HepG2 (cell line): ENCODE measurements around the gene ZBTB20. TPM values are rescaled to one million over a fixed set of nuclear protein-coding genes. Genes with fewer than 3 reads are reported as not detected.

Source experiments
- CBX5 ChIP-seq: sonication (generic); formaldehyde crosslinking; IDR thresholded peaks from 2 replicates; pipeline ENCODE4 v1.4.0; 2020; ENCODE audit warnings: missing genetic modification reagents, borderline replicate concordance
- GPBP1L1 ChIP-seq: sonication (generic); formaldehyde crosslinking; IDR thresholded peaks from 2 replicates; pipeline ENCODE4 v1.5.0; 2020; ENCODE audit warnings: mild to moderate bottlenecking, missing genetic modification reagents
- KAT7 ChIP-seq: IDR thresholded peaks from 2 replicates; pipeline ENCODE4 v1.6.1; 2018; ENCODE audit warnings: borderline replicate concordance, missing compliant biosample characterization
- NAIF1 ChIP-seq: sonication (generic); formaldehyde crosslinking; IDR thresholded peaks from 2 replicates; pipeline ENCODE4 v1.5.0; 2020; ENCODE audit warnings: mild to moderate bottlenecking, missing genetic modification reagents, borderline replicate concordance
- NFE2 ChIP-seq: sonication (generic); formaldehyde crosslinking; IDR thresholded peaks from 2 replicates; pipeline ENCODE4 v1.4.0; 2020; ENCODE audit warnings: missing genetic modification reagents
- NRL ChIP-seq: sonication (generic); formaldehyde crosslinking; IDR thresholded peaks from 2 replicates; pipeline ENCODE4 v1.5.0; 2020; ENCODE audit warnings: missing genetic modification reagents, mild to moderate bottlenecking, moderate library complexity, borderline replicate concordance
- RELA ChIP-seq: sonication (generic); formaldehyde crosslinking; IDR thresholded peaks from 2 replicates; pipeline ENCODE4 v1.4.0; 2020; ENCODE audit warnings: missing genetic modification reagents
- SIX4 ChIP-seq: sonication (generic); formaldehyde crosslinking; IDR thresholded peaks from 2 replicates; pipeline ENCODE4 v1.4.0; 2020; ENCODE audit warnings: missing genetic modification reagents
- TEAD3 ChIP-seq: optimal IDR thresholded peaks from 2 replicates; pipeline ENCODE3; 2016; ENCODE audit warnings: borderline replicate concordance
- ZMYM2 ChIP-seq: sonication (generic); formaldehyde crosslinking; IDR thresholded peaks from 2 replicates; pipeline ENCODE4 v1.8.0; 2022; ENCODE audit warnings: mild to moderate bottlenecking, missing genetic modification reagents
- polyA plus RNA-seq, 8 experiments: library from polyadenylated mRNA; depleted of rRNA in 3 of 8; stranded (reverse) in 7 of 8; unstranded in 1 of 8; fragments of >200 nt; fragmentation: Illumina TruSeq in 4 of 8; extraction: Trizol in 4 of 8; gene quantifications; 2 replicates each; pipeline versions ENCODE4 v1.2.1 to v1.2.3, GENCODE V29; 2011 to 2016; ENCODE audit warnings: low read depth in 4 of 8, missing spikeins in 1 of 8, mixed read lengths in 1 of 8; ENCODE audit not compliant: insufficient read depth in 1 of 8
- total RNA-seq, 5 experiments: library from RNA; depleted of rRNA; stranded (reverse); fragments of >200 nt; fragmentation: Illumina TruSeq; extraction: Trizol; gene quantifications; 2 replicates each; pipeline ENCODE4 v1.2.3, GENCODE V29; 2016; ENCODE audit warnings: low read depth in 1 of 5
- TF ChIP-seq, protein P1 (sequence below), 2 experiments: fragments of 450-650 bp in 1 of 2; sonication (generic) in 1 of 2; formaldehyde crosslinking; IDR thresholded peaks; 2 replicates each; pipeline versions ENCODE4 v1.5.0 to v1.8.0; 2020 to 2022; ENCODE audit warnings: mild to moderate bottlenecking in 1 of 2, missing genetic modification reagents in 1 of 2
- TF ChIP-seq, protein P2 (sequence below): sonication (generic); formaldehyde crosslinking; IDR thresholded peaks from 2 replicates; pipeline ENCODE4 v1.4.0; 2020; ENCODE audit warnings: mild to moderate bottlenecking, missing genetic modification reagents
- TF ChIP-seq, protein P3 (sequence below): sonication (generic); formaldehyde crosslinking; IDR thresholded peaks from 2 replicates; pipeline ENCODE4 v1.5.1; 2020; ENCODE audit warnings: mild to moderate bottlenecking, missing genetic modification reagents, moderate library complexity
- TF ChIP-seq, protein P4 (sequence below): sonication (generic); formaldehyde crosslinking; IDR thresholded peaks from 2 replicates; pipeline ENCODE4 v1.4.0; 2020; ENCODE audit warnings: missing genetic modification reagents, borderline replicate concordance

Gene ZBTB20
- total and polyA plus RNA-seq, 2 of the 13 experiments (the other 11 are each of a cell fraction or from before 2014, with no cell fraction given), result 1.9 to 8.8 TPM

DNA sequence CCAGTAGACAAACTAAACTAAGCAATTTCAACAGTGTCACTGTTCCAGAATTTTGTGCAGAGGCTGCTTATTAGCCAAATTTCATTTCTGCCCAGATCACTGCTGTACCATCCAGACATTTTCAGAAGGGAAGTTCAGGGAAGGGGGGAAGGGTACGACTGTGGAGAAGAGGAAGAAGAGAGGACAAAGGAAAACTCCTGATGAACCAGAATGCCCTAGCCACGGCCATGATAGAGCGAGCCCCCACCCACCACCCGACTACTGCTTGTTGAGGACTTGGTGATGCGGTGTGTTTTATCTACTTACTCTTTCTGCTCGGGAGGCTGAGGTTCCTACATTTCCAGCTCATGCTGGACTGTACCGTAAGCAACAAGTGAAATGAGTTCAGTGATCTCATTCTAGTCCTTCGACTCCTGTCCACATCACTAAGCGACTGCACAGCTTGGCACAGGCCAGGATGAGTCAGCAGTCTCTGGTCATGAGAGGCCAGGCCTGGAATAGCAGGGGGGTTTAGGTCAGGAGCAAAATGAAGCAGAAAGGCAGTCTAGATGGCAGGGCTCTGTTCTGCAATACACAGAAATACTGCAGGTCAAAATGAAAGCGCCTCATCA, 522.4 kb downstream of the ZBTB20 start (continued):
- TF ChIP-seq, protein P1, sequence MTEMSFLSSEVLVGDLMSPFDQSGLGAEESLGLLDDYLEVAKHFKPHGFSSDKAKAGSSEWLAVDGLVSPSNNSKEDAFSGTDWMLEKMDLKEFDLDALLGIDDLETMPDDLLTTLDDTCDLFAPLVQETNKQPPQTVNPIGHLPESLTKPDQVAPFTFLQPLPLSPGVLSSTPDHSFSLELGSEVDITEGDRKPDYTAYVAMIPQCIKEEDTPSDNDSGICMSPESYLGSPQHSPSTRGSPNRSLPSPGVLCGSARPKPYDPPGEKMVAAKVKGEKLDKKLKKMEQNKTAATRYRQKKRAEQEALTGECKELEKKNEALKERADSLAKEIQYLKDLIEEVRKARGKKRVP (CRISPR knock-in tag; IDR thresholded peaks at IDR 0.05), result peak in 1 of 2 experiments; percentile 27; a peak in 1 of 4 replicates
- TF ChIP-seq GPBP1L1 (CRISPR knock-in tag), result no peak
- TF ChIP-seq, protein P2, sequence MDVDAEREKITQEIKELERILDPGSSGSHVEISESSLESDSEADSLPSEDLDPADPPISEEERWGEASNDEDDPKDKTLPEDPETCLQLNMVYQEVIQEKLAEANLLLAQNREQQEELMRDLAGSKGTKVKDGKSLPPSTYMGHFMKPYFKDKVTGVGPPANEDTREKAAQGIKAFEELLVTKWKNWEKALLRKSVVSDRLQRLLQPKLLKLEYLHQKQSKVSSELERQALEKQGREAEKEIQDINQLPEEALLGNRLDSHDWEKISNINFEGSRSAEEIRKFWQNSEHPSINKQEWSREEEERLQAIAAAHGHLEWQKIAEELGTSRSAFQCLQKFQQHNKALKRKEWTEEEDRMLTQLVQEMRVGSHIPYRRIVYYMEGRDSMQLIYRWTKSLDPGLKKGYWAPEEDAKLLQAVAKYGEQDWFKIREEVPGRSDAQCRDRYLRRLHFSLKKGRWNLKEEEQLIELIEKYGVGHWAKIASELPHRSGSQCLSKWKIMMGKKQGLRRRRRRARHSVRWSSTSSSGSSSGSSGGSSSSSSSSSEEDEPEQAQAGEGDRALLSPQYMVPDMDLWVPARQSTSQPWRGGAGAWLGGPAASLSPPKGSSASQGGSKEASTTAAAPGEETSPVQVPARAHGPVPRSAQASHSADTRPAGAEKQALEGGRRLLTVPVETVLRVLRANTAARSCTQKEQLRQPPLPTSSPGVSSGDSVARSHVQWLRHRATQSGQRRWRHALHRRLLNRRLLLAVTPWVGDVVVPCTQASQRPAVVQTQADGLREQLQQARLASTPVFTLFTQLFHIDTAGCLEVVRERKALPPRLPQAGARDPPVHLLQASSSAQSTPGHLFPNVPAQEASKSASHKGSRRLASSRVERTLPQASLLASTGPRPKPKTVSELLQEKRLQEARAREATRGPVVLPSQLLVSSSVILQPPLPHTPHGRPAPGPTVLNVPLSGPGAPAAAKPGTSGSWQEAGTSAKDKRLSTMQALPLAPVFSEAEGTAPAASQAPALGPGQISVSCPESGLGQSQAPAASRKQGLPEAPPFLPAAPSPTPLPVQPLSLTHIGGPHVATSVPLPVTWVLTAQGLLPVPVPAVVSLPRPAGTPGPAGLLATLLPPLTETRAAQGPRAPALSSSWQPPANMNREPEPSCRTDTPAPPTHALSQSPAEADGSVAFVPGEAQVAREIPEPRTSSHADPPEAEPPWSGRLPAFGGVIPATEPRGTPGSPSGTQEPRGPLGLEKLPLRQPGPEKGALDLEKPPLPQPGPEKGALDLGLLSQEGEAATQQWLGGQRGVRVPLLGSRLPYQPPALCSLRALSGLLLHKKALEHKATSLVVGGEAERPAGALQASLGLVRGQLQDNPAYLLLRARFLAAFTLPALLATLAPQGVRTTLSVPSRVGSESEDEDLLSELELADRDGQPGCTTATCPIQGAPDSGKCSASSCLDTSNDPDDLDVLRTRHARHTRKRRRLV (CRISPR knock-in tag), result peak; percentile 86
- TF ChIP-seq RELA (CRISPR knock-in tag), result no peak
- 0 out of 2 replicates have a peak, but pooled peaks have one; percentile 15 for TF ChIP-seq KAT7 (CRISPR knock-in tag)
- TF ChIP-seq, protein P3, sequence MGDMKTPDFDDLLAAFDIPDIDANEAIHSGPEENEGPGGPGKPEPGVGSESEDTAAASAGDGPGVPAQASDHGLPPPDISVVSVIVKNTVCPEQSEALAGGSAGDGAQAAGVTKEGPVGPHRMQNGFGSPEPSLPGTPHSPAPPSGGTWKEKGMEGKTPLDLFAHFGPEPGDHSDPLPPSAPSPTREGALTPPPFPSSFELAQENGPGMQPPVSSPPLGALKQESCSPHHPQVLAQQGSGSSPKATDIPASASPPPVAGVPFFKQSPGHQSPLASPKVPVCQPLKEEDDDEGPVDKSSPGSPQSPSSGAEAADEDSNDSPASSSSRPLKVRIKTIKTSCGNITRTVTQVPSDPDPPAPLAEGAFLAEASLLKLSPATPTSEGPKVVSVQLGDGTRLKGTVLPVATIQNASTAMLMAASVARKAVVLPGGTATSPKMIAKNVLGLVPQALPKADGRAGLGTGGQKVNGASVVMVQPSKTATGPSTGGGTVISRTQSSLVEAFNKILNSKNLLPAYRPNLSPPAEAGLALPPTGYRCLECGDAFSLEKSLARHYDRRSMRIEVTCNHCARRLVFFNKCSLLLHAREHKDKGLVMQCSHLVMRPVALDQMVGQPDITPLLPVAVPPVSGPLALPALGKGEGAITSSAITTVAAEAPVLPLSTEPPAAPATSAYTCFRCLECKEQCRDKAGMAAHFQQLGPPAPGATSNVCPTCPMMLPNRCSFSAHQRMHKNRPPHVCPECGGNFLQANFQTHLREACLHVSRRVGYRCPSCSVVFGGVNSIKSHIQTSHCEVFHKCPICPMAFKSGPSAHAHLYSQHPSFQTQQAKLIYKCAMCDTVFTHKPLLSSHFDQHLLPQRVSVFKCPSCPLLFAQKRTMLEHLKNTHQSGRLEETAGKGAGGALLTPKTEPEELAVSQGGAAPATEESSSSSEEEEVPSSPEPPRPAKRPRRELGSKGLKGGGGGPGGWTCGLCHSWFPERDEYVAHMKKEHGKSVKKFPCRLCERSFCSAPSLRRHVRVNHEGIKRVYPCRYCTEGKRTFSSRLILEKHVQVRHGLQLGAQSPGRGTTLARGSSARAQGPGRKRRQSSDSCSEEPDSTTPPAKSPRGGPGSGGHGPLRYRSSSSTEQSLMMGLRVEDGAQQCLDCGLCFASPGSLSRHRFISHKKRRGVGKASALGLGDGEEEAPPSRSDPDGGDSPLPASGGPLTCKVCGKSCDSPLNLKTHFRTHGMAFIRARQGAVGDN (CRISPR knock-in tag), result peak; percentile 23; the same call in 1 of the 2 replicates
- peak; percentile 96 for TF ChIP-seq NFE2 (CRISPR knock-in tag)
- no peak for TF ChIP-seq NRL (CRISPR knock-in tag)
- TF ChIP-seq CBX5 (CRISPR knock-in tag), result no peak
- TF ChIP-seq SIX4 (CRISPR knock-in tag), result 0 out of 2 replicates have a peak, but pooled peaks have one; percentile 20
- TF ChIP-seq, protein P4, sequence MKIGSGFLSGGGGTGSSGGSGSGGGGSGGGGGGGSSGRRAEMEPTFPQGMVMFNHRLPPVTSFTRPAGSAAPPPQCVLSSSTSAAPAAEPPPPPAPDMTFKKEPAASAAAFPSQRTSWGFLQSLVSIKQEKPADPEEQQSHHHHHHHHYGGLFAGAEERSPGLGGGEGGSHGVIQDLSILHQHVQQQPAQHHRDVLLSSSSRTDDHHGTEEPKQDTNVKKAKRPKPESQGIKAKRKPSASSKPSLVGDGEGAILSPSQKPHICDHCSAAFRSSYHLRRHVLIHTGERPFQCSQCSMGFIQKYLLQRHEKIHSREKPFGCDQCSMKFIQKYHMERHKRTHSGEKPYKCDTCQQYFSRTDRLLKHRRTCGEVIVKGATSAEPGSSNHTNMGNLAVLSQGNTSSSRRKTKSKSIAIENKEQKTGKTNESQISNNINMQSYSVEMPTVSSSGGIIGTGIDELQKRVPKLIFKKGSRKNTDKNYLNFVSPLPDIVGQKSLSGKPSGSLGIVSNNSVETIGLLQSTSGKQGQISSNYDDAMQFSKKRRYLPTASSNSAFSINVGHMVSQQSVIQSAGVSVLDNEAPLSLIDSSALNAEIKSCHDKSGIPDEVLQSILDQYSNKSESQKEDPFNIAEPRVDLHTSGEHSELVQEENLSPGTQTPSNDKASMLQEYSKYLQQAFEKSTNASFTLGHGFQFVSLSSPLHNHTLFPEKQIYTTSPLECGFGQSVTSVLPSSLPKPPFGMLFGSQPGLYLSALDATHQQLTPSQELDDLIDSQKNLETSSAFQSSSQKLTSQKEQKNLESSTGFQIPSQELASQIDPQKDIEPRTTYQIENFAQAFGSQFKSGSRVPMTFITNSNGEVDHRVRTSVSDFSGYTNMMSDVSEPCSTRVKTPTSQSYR (CRISPR knock-in tag), result peak; percentile 11; the same call in 1 of the 2 replicates
- peak; percentile 55 for TF ChIP-seq TEAD3 (CRISPR knock-in tag)
- no peak for TF ChIP-seq NAIF1
- 0 out of 2 replicates have a peak, but pooled peaks have one; percentile 21 for TF ChIP-seq ZMYM2 (CRISPR knock-in tag)
